ENCODE data around the gene ACRV1.

The ACRV1 gene

GRCh38 chr11:125688632-125689031, 8.0 kb upstream of the ACRV1 start:
- no peak overlapping the region for H3K4me3 ChIP-seq (ENCODE audit: low read length)
- H3K4me2 ChIP-seq (ENCODE audit: low read length): no peak overlapping the region
- H3K9ac ChIP-seq (ENCODE audit: low read depth, low read length): no peak overlapping the region
- H3K9me3 ChIP-seq (replicated peaks; ENCODE audit: low read length): no peaks in the 10 kb centered on the region
- H3K4me1 ChIP-seq (ENCODE audit: control insufficient read depth, insufficient read depth, low read length): no peaks in the 10 kb centered on the region
- no peaks in the 10 kb centered on the region for H3K27me3 ChIP-seq (ENCODE audit: control insufficient read depth, insufficient read depth, low read length)
- no peaks in the 10 kb centered on the region for H3K36me3 ChIP-seq (ENCODE audit: insufficient read depth, low read length)

- H3K4me2 ChIP-seq (ENCODE audit: low read length): no peak overlapping the region
- no peak overlapping the region for H3K9ac ChIP-seq (ENCODE audit: low read depth, low read length)
Measured at GRCh38 chr11:125688066-125688465, 7.4 kb upstream of the ACRV1 start.

GRCh38 chr11:125685228-125685627, 4.6 kb upstream of the ACRV1 start:
- no peaks in the 10 kb centered on the region for H3K9me3 ChIP-seq (replicated peaks; ENCODE audit: low read length)
- H3K36me3 ChIP-seq (ENCODE audit: insufficient read depth, low read length): no peaks in the 10 kb centered on the region

More at GRCh38 chr11:125688066-125688465, 7.4 kb upstream of the ACRV1 start:
- Histone ChIP-seq H3K4me1 (ENCODE audit: control insufficient read depth, insufficient read depth, low read length) (no peaks in the 10 kb centered on the region), H3K27me3 (ENCODE audit: control insufficient read depth, insufficient read depth, low read length) (no peaks in the 10 kb centered on the region), H3K9me3 (replicated peaks; ENCODE audit: low read length) (no peaks in the 10 kb centered on the region), H3K4me3 (ENCODE audit: low read length) (no peak overlapping the region), H3K36me3 (ENCODE audit: insufficient read depth, low read length) (no peaks in the 10 kb centered on the region)

GRCh38 chr11:125679837-125680236, 810 bp downstream of the ACRV1 start:
- no peak overlapping the region for H3K9ac ChIP-seq (ENCODE audit: low read depth, low read length)
- H3K27me3 ChIP-seq (ENCODE audit: control insufficient read depth, insufficient read depth, low read length): no peaks in the 10 kb centered on the region
- H3K4me3 ChIP-seq (ENCODE audit: low read length): no peak overlapping the region
- peaks cover 12% of the 10 kb centered on the region for H3K36me3 ChIP-seq (ENCODE audit: insufficient read depth, low read length)
- no peaks in the 10 kb centered on the region for H3K4me1 ChIP-seq (ENCODE audit: control insufficient read depth, insufficient read depth, low read length)
- H3K4me2 ChIP-seq (ENCODE audit: low read length): no peak overlapping the region
- H3K9me3 ChIP-seq (replicated peaks; ENCODE audit: low read length): no peaks in the 10 kb centered on the region

More at GRCh38 chr11:125685228-125685627, 4.6 kb upstream of the ACRV1 start:
- Histone ChIP-seq H3K27me3 (ENCODE audit: control insufficient read depth, insufficient read depth, low read length) (no peaks in the 10 kb centered on the region), H3K4me2 (ENCODE audit: low read length) (no peak overlapping the region), H3K4me1 (ENCODE audit: control insufficient read depth, insufficient read depth, low read length) (no peaks in the 10 kb centered on the region), H3K4me3 (ENCODE audit: low read length) (no peak overlapping the region), H3K9ac (ENCODE audit: low read depth, low read length) (no peak overlapping the region)

GRCh38 chr11:125679397-125679796, 1.2 kb downstream of the ACRV1 start:
- Histone ChIP-seq H3K4me1 (ENCODE audit: control insufficient read depth, insufficient read depth, low read length) (no peaks in the 10 kb centered on the region), H3K9me3 (replicated peaks; ENCODE audit: low read length) (no peaks in the 10 kb centered on the region), H3K4me2 (ENCODE audit: low read length) (no peak overlapping the region), H3K9ac (ENCODE audit: low read depth, low read length) (no peak overlapping the region), H3K4me3 (ENCODE audit: low read length) (no peak overlapping the region), H3K27me3 (ENCODE audit: control insufficient read depth, insufficient read depth, low read length) (no peaks in the 10 kb centered on the region), H3K36me3 (ENCODE audit: insufficient read depth, low read length) (peaks cover 12% of the 10 kb centered on the region)

GRCh38 chr11:125675196-125675595, 5.5 kb downstream of the ACRV1 start:
- H3K36me3 ChIP-seq (ENCODE audit: insufficient read depth, low read length): peaks cover 12% of the 10 kb centered on the region
- H3K27me3 ChIP-seq (ENCODE audit: control insufficient read depth, insufficient read depth, low read length): no peaks in the 10 kb centered on the region
- no peak overlapping the region for H3K4me2 ChIP-seq (ENCODE audit: low read length)
- peaks cover under 1% of the 10 kb centered on the region for H3K4me1 ChIP-seq (ENCODE audit: control insufficient read depth, insufficient read depth, low read length)
- H3K9me3 ChIP-seq (replicated peaks; ENCODE audit: low read length): no peaks in the 10 kb centered on the region
- H3K4me3 ChIP-seq (ENCODE audit: low read length): no peak overlapping the region
- H3K9ac ChIP-seq (ENCODE audit: low read depth, low read length): no peak overlapping the region

GRCh38 chr11:125674210-125674609, 6.4 kb downstream of the ACRV1 start:
- Histone ChIP-seq H3K9me3 (replicated peaks; ENCODE audit: low read length) (no peaks in the 10 kb centered on the region), H3K4me2 (ENCODE audit: low read length) (no peak overlapping the region), H3K4me1 (ENCODE audit: control insufficient read depth, insufficient read depth, low read length) (peaks cover 4% of the 10 kb centered on the region), H3K4me3 (ENCODE audit: low read length) (no peak overlapping the region), H3K36me3 (ENCODE audit: insufficient read depth, low read length) (peaks cover 12% of the 10 kb centered on the region), H3K27me3 (ENCODE audit: control insufficient read depth, insufficient read depth, low read length) (no peaks in the 10 kb centered on the region), H3K9ac (ENCODE audit: low read depth, low read length) (no peak overlapping the region)

- Histone ChIP-seq H3K27me3 (ENCODE audit: control insufficient read depth, insufficient read depth, low read length) (no peaks in the 10 kb centered on the region), H3K4me2 (ENCODE audit: low read length) (no peak overlapping the region), H3K4me3 (ENCODE audit: low read length) (no peak overlapping the region), H3K9ac (ENCODE audit: low read depth, low read length) (no peak overlapping the region), H3K4me1 (ENCODE audit: control insufficient read depth, insufficient read depth, low read length) (peaks cover 4% of the 10 kb centered on the region), H3K36me3 (ENCODE audit: insufficient read depth, low read length) (peaks cover 5% of the 10 kb centered on the region), H3K9me3 (replicated peaks; ENCODE audit: low read length) (no peaks in the 10 kb centered on the region)
Measured at GRCh38 chr11:125671561-125671960, 9.1 kb downstream of the ACRV1 start.

- H3K4me2 ChIP-seq (ENCODE audit: low read length): no peak overlapping the region
- H3K4me3 ChIP-seq (ENCODE audit: low read length): no peak overlapping the region
- H3K4me1 ChIP-seq (ENCODE audit: control insufficient read depth, insufficient read depth, low read length): peaks cover 4% of the 10 kb centered on the region
- no peaks in the 10 kb centered on the region for H3K27me3 ChIP-seq (ENCODE audit: control insufficient read depth, insufficient read depth, low read length)
- no peak overlapping the region for H3K9ac ChIP-seq (ENCODE audit: low read depth, low read length)
- no peaks in the 10 kb centered on the region for H3K36me3 ChIP-seq (ENCODE audit: insufficient read depth, low read length)
- no peaks in the 10 kb centered on the region for H3K9me3 ChIP-seq (replicated peaks; ENCODE audit: low read length)
Measured at GRCh38 chr11:125670172-125670571, 10.5 kb downstream of the ACRV1 start.

GRCh38 chr11:125667151-125667550, 13.5 kb downstream of the ACRV1 start:
- H3K4me2 ChIP-seq (ENCODE audit: low read length): no peak overlapping the region
- H3K4me1 ChIP-seq (ENCODE audit: control insufficient read depth, insufficient read depth, low read length): peaks cover 4% of the 10 kb centered on the region
- H3K4me3 ChIP-seq (ENCODE audit: low read length): no peak overlapping the region
- no peaks in the 10 kb centered on the region for H3K9me3 ChIP-seq (replicated peaks; ENCODE audit: low read length)
- H3K36me3 ChIP-seq (ENCODE audit: insufficient read depth, low read length): peaks cover 11% of the 10 kb centered on the region
- H3K9ac ChIP-seq (ENCODE audit: low read depth, low read length): no peak overlapping the region
- H3K27me3 ChIP-seq (ENCODE audit: control insufficient read depth, insufficient read depth, low read length): no peaks in the 10 kb centered on the region

GRCh38 chr11:125663910-125664309, 16.7 kb downstream of the ACRV1 start:
- Histone ChIP-seq H3K4me2 (ENCODE audit: low read length) (no peak overlapping the region), H3K27me3 (ENCODE audit: control insufficient read depth, insufficient read depth, low read length) (no peaks in the 10 kb centered on the region), H3K9me3 (replicated peaks; ENCODE audit: low read length) (no peaks in the 10 kb centered on the region), H3K9ac (ENCODE audit: low read depth, low read length) (no peak overlapping the region), H3K36me3 (ENCODE audit: insufficient read depth, low read length) (peaks cover 13% of the 10 kb centered on the region), H3K4me3 (ENCODE audit: low read length) (no peak overlapping the region), H3K4me1 (ENCODE audit: control insufficient read depth, insufficient read depth, low read length) (no peaks in the 10 kb centered on the region)

GRCh38 chr11:125662689-125663088, 18.0 kb downstream of the ACRV1 start:
- Histone ChIP-seq H3K9ac (ENCODE audit: low read depth, low read length) (no peak overlapping the region), H3K4me1 (ENCODE audit: control insufficient read depth, insufficient read depth, low read length) (no peaks in the 10 kb centered on the region), H3K27me3 (ENCODE audit: control insufficient read depth, insufficient read depth, low read length) (no peaks in the 10 kb centered on the region), H3K36me3 (ENCODE audit: insufficient read depth, low read length) (peaks cover 13% of the 10 kb centered on the region), H3K9me3 (replicated peaks; ENCODE audit: low read length) (no peaks in the 10 kb centered on the region), H3K4me2 (ENCODE audit: low read length) (no peak overlapping the region), H3K4me3 (ENCODE audit: low read length) (no peak overlapping the region)

Data from skeletal muscle satellite cell (primary cell).